Astrocyte of the spinal cord (primary cell): ENCODE results near the gene GLYATL3.
A peak's percentile ranks its signal among the peaks of the same experiment; 100 is the strongest.
"Not testable (repeated sequence)": the region's sequence is repeated elsewhere in the genome, so short reads cannot be mapped to it uniquely, and the experiment has no call there.

Source experiments
- DNase-seq: peaks from one replicate; pipeline ENCODE4 v3.0.0; 2011; ENCODE audit warnings: low read depth, low spot score
- H3K4me3 ChIP-seq: 2 replicates; pipeline ENCODE4 v1.5.1; 2011; ENCODE audit warnings: low read depth, mild to moderate bottlenecking, low read length, moderate library complexity
- in situ Hi-C: cut with HindIII; loops from 2 replicates; pipeline ENCODE4 v1.10.0; 2017; ENCODE audit warnings: low sequenced_read_pairs
- TF ChIP-seq, protein P1 (sequence below): IDR thresholded peaks from 2 replicates; pipeline ENCODE4 v1.5.1; 2012; ENCODE audit warnings: low read depth, mild to moderate bottlenecking, low read length, inconsistent platforms

Gene GLYATL3

DNA sequence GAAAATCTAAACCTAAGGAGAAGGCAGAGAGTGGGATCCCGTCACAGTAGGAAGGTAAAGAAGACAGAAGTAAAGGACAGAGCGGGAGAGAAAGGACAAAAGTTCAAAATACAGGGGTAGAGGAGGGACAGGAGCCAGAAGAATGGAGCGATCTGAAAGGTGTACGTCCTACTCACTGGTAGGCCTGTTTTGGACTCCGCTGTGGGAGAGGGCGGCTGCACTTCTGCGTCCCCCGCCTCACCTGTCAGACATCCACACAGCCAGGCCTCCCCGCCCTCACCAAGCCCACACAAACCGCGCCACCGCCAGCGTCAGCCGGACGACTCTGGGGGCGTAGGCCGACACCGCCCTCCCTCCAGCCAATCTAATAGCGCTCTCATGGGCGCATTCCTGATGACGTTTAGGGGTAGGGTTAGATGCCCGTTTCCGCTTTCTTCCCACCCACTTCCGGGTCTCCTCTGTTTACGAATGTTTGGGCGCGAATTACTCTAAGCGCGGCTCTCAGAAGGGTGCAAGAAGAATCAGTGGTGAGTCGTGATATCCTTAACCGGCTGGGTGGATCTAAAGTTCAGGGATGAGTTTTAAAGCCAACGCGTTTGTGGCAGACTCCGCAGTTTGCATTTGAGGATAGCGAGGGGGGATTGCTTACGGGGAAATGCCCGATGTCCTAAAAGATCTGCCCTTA is 36.7 kb upstream of the GLYATL3 start, which contains the start of the genes CENPQ and MMUT:
Gene CENPQ, plus strand, starts transcription at position 444 of the 685 bp plus-strand sequence. CDS start 6,807 bp downstream, outside the sequence.
Gene MMUT, minus strand, starts transcription at position 327 of the 685 bp plus-strand sequence. CDS start 3,787 bp downstream, outside the sequence.
- peak; percentile 93 for DNase-seq
- TF ChIP-seq, protein P1, sequence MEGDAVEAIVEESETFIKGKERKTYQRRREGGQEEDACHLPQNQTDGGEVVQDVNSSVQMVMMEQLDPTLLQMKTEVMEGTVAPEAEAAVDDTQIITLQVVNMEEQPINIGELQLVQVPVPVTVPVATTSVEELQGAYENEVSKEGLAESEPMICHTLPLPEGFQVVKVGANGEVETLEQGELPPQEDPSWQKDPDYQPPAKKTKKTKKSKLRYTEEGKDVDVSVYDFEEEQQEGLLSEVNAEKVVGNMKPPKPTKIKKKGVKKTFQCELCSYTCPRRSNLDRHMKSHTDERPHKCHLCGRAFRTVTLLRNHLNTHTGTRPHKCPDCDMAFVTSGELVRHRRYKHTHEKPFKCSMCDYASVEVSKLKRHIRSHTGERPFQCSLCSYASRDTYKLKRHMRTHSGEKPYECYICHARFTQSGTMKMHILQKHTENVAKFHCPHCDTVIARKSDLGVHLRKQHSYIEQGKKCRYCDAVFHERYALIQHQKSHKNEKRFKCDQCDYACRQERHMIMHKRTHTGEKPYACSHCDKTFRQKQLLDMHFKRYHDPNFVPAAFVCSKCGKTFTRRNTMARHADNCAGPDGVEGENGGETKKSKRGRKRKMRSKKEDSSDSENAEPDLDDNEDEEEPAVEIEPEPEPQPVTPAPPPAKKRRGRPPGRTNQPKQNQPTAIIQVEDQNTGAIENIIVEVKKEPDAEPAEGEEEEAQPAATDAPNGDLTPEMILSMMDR, result no peak
- in situ Hi-C loops, result no loop called here
- peak within 1 kb of the TSS; percentile 99 for H3K4me3 ChIP-seq

DNA sequence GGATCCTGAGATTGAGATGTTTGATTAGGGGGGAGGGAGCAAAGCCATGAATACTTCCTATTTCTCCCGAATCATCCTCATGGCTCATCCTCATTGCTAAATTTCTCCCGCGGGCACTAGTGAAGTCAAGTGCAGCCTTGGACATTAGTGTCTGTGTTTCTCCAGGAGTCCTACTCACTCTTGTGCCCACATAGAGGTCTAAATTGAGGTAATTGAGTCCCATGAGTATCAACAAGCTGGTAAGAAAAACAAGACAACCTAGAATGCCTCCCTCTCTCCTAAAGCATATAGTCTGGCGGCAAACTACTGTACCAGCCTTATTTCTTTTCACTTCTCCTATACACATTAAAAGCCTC is 36.1 kb upstream of the GLYATL3 start:
- DNase-seq, result no peak
- in situ Hi-C loops, result no loop called here
- TF ChIP-seq, protein P1, result no peak
- H3K4me3 ChIP-seq, result peak overlapping the region; percentile 99

DNA sequence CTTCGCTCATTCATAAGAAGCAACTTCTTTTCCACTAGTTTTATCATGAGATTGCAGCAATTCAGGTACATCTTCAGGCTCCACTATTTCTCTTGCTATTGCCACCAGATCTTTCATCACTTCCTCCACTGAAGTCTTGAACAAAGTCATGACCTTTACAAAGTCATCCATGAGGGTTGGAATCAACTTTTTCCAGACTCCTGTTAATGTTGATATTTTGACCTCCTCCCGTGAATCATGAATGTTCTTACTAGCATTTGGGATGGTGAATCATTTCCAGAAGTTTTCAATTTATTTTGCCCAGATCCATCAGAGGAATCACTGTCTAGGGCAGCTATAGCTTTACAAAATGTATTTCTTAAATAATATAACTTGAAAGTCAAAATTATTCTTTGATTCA is 35.0 kb upstream of the GLYATL3 start:
- H3K4me3 ChIP-seq, result no peak overlapping the region
- in situ Hi-C loops, result no loop called here
- DNase-seq, result no peak
- TF ChIP-seq, protein P1, result no peak

DNA sequence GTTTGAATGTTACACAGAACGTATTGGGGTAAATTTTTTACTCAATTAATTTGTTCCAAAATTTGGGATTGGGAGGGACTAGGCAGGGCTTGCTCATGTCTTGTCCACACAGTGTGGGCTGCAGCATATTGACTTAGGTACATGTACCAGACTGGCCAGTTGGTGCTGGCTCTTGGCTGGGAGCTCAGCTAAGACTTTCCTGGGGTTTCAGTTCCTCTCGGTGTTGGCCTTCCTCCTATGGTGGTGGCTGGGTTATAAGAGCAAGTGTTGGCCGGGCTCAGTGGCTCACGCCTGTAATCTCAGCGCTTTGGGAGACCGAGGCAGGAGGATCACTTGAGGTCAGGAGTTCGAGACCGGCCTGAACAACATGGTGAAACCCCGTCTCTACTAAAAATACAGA is 31.7 kb upstream of the GLYATL3 start:
- H3K4me3 ChIP-seq, result no peak overlapping the region
- DNase-seq, result no peak
- in situ Hi-C loops, result no loop called here
- TF ChIP-seq, protein P1, result no peak

DNA sequence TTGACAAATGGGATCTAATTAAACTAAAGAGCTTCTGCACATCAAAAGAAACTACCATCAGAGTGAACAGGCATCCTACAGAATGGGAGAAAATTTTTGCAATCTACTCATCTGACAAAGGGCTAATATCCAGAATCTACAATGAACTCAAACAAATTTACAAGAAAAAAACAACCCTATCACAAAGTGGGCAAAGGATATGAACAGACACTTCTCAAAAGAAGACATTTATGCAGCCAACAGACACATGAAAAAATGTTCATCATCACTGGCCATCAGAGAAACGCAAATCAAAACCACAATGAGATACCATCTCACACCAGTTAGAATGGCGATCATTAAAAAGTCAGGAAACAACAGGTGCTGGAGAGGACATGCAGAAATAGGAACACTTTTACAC is 23.2 kb upstream of the GLYATL3 start:
- H3K4me3 ChIP-seq, in situ Hi-C loops, DNase-seq: not testable (repeated sequence)

DNA sequence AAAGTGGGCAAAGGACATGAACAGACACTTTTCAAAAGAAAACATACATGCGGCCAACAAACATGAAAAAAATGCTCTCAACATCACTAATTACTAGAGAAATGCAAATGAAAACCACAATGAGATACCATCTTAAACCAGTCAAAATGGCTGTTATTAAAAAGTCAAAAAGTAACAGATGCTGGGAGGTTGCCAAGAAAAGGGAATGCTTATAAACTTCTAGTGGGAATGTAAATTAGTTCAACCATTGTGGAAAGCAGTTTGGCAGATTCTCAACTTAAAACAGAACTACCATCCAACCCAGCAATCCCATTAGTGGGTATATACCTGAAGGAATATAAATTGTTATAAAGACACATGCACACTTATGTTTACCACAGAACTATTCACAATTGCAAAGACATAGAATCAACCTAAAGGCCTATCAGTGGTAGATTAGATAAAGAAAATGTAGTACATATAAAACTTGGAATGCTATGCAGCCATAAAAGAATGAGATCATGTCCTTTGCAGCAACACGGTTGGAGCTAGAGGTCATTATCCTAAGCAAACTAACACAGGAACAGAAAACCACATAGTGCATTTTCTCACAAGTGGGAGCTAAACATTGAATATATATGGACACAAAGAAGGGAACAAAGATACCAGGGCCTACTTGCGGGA is 20.3 kb upstream of the GLYATL3 start:
- in situ Hi-C loops, result no loop called here
- TF ChIP-seq, protein P1, result no peak

DNA sequence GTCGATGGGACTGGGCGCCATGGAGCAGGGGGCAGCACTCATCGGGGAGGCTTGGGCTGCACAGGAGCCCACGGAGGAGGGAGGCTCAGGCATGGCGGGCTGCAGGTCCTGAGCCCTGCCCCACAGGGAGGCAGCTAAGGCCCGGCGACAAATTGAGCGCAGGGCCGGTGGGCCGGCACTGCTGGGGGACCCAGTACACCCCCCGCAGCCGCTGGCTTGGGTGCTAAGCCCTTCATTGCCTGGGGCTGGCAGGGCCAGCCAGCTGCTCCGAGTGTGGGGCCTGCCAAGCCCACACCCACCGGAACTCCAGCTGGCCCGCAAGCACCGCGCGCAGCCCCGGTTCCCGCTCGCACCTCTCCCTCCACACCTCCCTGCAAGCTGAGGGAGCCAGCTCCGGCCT is 17.9 kb upstream of the GLYATL3 start:
- in situ Hi-C loops, DNase-seq, H3K4me3 ChIP-seq: not testable (repeated sequence)

More for the DNA sequence above, 20.3 kb upstream of the GLYATL3 start:
- no peak overlapping the region for H3K4me3 ChIP-seq
- DNase-seq, result peak; percentile 3

DNA sequence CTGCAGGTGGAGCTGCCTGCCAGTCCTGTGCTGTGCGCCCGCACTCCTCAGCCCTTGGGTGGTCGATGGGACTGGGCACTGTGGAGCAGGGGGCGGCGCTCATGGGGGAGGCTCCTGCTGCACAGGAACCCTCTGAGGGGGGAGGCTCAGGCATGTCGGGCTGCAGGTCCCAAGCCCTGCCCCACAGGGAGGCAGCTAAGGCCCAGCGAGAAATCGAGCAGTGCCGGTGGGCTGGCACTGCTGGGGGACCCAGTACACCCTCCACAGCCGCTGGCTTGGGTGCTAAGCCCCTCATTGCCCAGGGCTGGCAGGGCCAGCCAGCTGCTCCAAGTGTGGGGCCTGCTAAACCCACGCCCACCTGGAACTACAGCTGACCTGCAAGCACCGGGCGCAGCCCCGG is 16.3 kb upstream of the GLYATL3 start:
- H3K4me3 ChIP-seq, DNase-seq, in situ Hi-C loops: not testable (repeated sequence)
